Stimulated activated CD4-positive, alpha-beta T cell treated with anti-CD3 and anti-CD28 coated beads, TNF-alpha, amount 100 ng/mL, for 4 hours (primary cell): ENCODE measurements around the gene OR5H2.

ENCODE experiments used
- DNase-seq, 3 experiments: peaks; one replicate each; pipeline ENCODE4 v3.0.0-alpha.2; 2020; ENCODE audit warnings: low read depth in 3 of 3

Gene OR5H2

GRCh38 chr3:98331329-98331728 is 49.0 kb downstream of the OR5H2 start:
- no peak for DNase-seq
